GM12878 (cell line): ENCODE results near the gene NELL1. TPM values are rescaled to one million over a fixed set of nuclear protein-coding genes. Genes with fewer than 3 reads are reported as not detected.

Experiments
- ATAC-seq: fragments of 200-7000 bp; cut with Tn5 transposase; 3 replicates; pipeline ENCODE4 v1.9.1; 2020; ENCODE audit warnings: mild to moderate bottlenecking, moderate library complexity
- BruUV-seq: library from RNA; stranded (reverse); fragments of 400-500 nt; replicated peaks from 2 replicates; lab custom pipeline; 2021; lab: Mats Ljungman, UMichigan
- CTCF ChIA-PET: fragments of 300-600 bp; sonication (Branson Sonifier 250); formaldehyde crosslinking; extraction: SDS; loops from one replicate; lab custom pipeline; 2021; ENCODE audit warnings: inconsistent platforms; lab: Yijun Ruan, JAX
- POLR2A ChIA-PET: fragments of 350-600 bp; formaldehyde crosslinking; extraction: SDS; loops from one replicate; lab custom pipeline; 2021; ENCODE audit warnings: inconsistent platforms; lab: Charles Lee
- RAD21 ChIA-PET: fragments of 300-600 bp; sonication (Branson Sonifier 250); formaldehyde crosslinking; loops from one replicate; lab custom pipeline; 2023; ENCODE audit warnings: antibody characterized with exemption; ENCODE audit not compliant: unreplicated experiment; lab: Charles Lee
- SMC1A ChIA-PET: fragments of 300-600 bp; sonication (Branson Sonifier 250); formaldehyde crosslinking; loops from one replicate; lab custom pipeline; 2023; ENCODE audit not compliant: unreplicated experiment, uncharacterized antibody; lab: Charles Lee
- DNase-seq: peaks from one replicate; pipeline ENCODE4 v3.0.0-alpha.2; 2011; ENCODE audit warnings: low read depth, low spot score
- FAIRE-seq: peaks from 3 replicates; lab custom pipeline; 2011; peaks lifted over from hg19 to GRCh38; lab: Jason Lieb, UNC
- H2AFZ ChIP-seq: 2 replicates; pipeline ENCODE4 v1.6.0; 2011; ENCODE audit warnings: low read depth, low read length, control low read depth; ENCODE audit not compliant: control insufficient read depth
- H3K27ac ChIP-seq: 2 replicates; pipeline ENCODE4 v1.5.1; 2011; ENCODE audit warnings: control low read depth; ENCODE audit not compliant: control insufficient read depth, insufficient read depth
- H3K27me3 ChIP-seq, 2 experiments: replicated peaks in 1 of 2; 2 replicates each; pipeline versions ENCODE4 v1.6.0 to v1.6.1; 2011; ENCODE audit warnings: low read length in 1 of 2; ENCODE audit not compliant: control insufficient read depth in 2 of 2, insufficient read depth in 2 of 2
- H3K36me3 ChIP-seq, 2 experiments: 2 replicates each; pipeline ENCODE4 v1.5.1; 2011; ENCODE audit warnings: low read length in 1 of 2; ENCODE audit not compliant: control insufficient read depth in 2 of 2, insufficient read depth in 2 of 2
- H3K4me1 ChIP-seq: 2 replicates; pipeline ENCODE4 v1.6.1; 2011; ENCODE audit warnings: mild to moderate bottlenecking, low read length, moderate library complexity, mixed read lengths; ENCODE audit not compliant: control insufficient read depth, insufficient read depth
- H3K4me2 ChIP-seq: 2 replicates; pipeline ENCODE4 v1.6.0; 2011; ENCODE audit warnings: control low read depth; ENCODE audit not compliant: control insufficient read depth, insufficient read depth
- H3K4me3 ChIP-seq: fragments of 200-600 bp; sonication (generic); 2 replicates; pipeline ENCODE4 v1.5.1; 2016
- H3K79me2 ChIP-seq: 2 replicates; pipeline ENCODE4 v1.6.0; 2011; ENCODE audit warnings: low read length; ENCODE audit not compliant: control insufficient read depth, insufficient read depth
- H3K9ac ChIP-seq: 2 replicates; pipeline ENCODE4 v1.8.0; 2011; ENCODE audit warnings: low read length, control low read depth, mixed read lengths; ENCODE audit not compliant: control insufficient read depth, insufficient read depth
- H3K9me3 ChIP-seq: replicated peaks from 3 replicates; pipeline ENCODE4 v1.5.1; 2011; ENCODE audit warnings: mild to moderate bottlenecking, low read length; ENCODE audit not compliant: control insufficient read depth, insufficient read depth
- H4K20me1 ChIP-seq: 2 replicates; pipeline ENCODE4 v1.6.0; 2011; ENCODE audit not compliant: control insufficient read depth, insufficient read depth
- ATF3 ChIP-seq: IDR thresholded peaks from 2 replicates; pipeline ENCODE4 v1.6.1; 2011; ENCODE audit warnings: low read depth, mild to moderate bottlenecking, low read length, moderate library complexity, borderline replicate concordance; ENCODE audit errors: extremely low read depth
- MEF2B ChIP-seq: fragments of 450-650 bp; IDR thresholded peaks from 2 replicates; pipeline ENCODE4 v1.6.1; 2018; ENCODE audit warnings: mild to moderate bottlenecking, moderate library complexity; ENCODE audit not compliant: partially characterized antibody, poor library complexity, severe bottlenecking
- MTA2 ChIP-seq: fragments of 450-650 bp; IDR thresholded peaks from 2 replicates; pipeline ENCODE4 v1.6.1; 2016; ENCODE audit warnings: low read depth, mild to moderate bottlenecking, moderate library complexity
- MTA3 ChIP-seq: IDR thresholded peaks from 2 replicates; pipeline ENCODE4 v1.6.1; 2012; ENCODE audit warnings: low read length, inconsistent platforms, borderline replicate concordance
- SIX5 ChIP-seq: IDR thresholded peaks from 2 replicates; pipeline ENCODE4 v1.6.1; 2011; ENCODE audit warnings: mild to moderate bottlenecking, low read depth, low read length, moderate library complexity; ENCODE audit not compliant: severe bottlenecking
- SMC3 ChIP-seq: IDR thresholded peaks from 2 replicates; pipeline ENCODE4 v1.6.1; 2011; ENCODE audit warnings: low read length, improper control_type of control experiment, borderline replicate concordance
- WGBS: methylation state at CpG from one replicate; pipeline ENCODE4 v1.1.6; 2016; ENCODE audit warnings: low lambda C conversion rate; ENCODE audit not compliant: insufficient replicate concordance, insufficient coverage; ENCODE audit errors: missing lambda C conversion rate; 5-methylcytosine and 5-hydroxymethylcytosine counted together
- in situ Hi-C: fragments of 300-500 bp; cut with MboI; formaldehyde crosslinking; loops from 9 replicates; pipeline ENCODE4 v1.14.3; 2018; ENCODE audit warnings: mixed read lengths
- intact Hi-C: fragments of 100-400 bp; cut with micrococcal nuclease; formaldehyde crosslinking; loops from one replicate; pipeline ENCODE4 v1.14.2; 2022; ENCODE audit not compliant: unreplicated experiment
- polyA plus RNA-seq, 11 experiments: library from polyadenylated mRNA; depleted of rRNA in 4 of 11; unstranded in 6 of 11; stranded (reverse) in 5 of 11; fragments of >200 nt; fragmentation: Nextera tagmentation in 4 of 11; fragmentation: Illumina TruSeq in 1 of 11; extraction: Ambion mirVana in 4 of 11; extraction: Trizol in 1 of 11; gene quantifications; 1 replicate in 1 of 11; 2 replicates in 10 of 11; pipeline versions ENCODE4 v1.2.1 to v1.2.3, GENCODE V29; 2011 to 2016; ENCODE audit warnings: inconsistent platforms in 2 of 11, missing spikeins in 2 of 11, low read depth in 1 of 11
- total RNA-seq, 4 experiments: library from RNA; depleted of rRNA in 3 of 4; stranded (reverse); fragments of >200 nt in 3 of 4; fragmentation: Illumina TruSeq in 1 of 4; extraction: Trizol in 1 of 4; gene quantifications; 2 replicates each; pipeline versions ENCODE4 v1.2.1 to v1.2.3, GENCODE V29; 2013 to 2021
- TF ChIP-seq, protein P1 (sequence below): fragments of 450-650 bp; IDR thresholded peaks from 2 replicates; pipeline ENCODE4 v1.6.1; 2016; ENCODE audit warnings: mild to moderate bottlenecking
- TF ChIP-seq, protein P2 (sequence below): fragments of 450-650 bp; IDR thresholded peaks from 2 replicates; pipeline ENCODE4 v1.6.1; 2017; ENCODE audit warnings: mild to moderate bottlenecking, moderate library complexity

The NELL1 gene
- total and polyA plus RNA-seq, 10 of the 15 experiments (the other 5 are each of a cell fraction or from before 2014, with no cell fraction given): 0.02 to 0.12 TPM; not detected in 8

DNA sequence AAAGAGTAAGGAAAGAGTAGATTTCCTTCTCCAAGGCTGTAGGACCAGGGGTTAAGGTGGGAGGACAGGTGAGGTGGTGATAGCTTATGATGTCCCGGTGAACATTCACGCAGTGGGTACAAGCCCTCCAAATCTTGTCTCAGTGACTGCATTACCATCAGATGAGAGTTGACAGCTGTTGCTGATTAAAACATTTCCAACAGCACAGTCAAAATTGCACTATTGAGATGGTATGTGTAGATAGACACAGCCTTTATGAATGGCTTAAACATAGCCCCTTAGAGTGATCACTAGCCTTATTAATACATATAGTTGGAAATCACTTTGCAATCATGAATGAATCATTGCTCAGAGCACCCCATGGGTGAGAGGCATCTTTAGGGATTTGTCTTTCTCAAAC lies 7.3 kb downstream of the NELL1 start:
- Histone ChIP-seq H3K4me2 (no peak overlapping the region), H2AFZ (no peak overlapping the region), H3K27ac (no peak overlapping the region), H4K20me1 (no peaks in the 10 kb centered on the region), H3K27me3 (no peaks in the 10 kb centered on the region; a peak in 3 of 4 replicates), H3K9me3 (no peaks in the 10 kb centered on the region), H3K4me3 (no peak overlapping the region), H3K79me2 (no peaks in the 10 kb centered on the region), H3K36me3 (no peaks in the 10 kb centered on the region), H3K4me1 (no peaks in the 10 kb centered on the region), H3K9ac (no peak overlapping the region)
- no peak for DNase-seq
- ChIA-PET POLR2A (no interaction called here), CTCF (no interaction called here), SMC1A (interaction anchor here (0.6 kb wide), 1 partner anchor 33 kb away, joined by 3 read pairs; no protein-coding TSS in a partner anchor), RAD21 (interaction anchor here (0.6 kb wide), 1 partner anchor 1312 kb away, joined by 3 read pairs; no protein-coding TSS in a partner anchor)
- 91% methylated on average over 2 of the region's 2 CpGs for WGBS
- TF ChIP-seq MEF2B: no peak
- intact Hi-C loops (no loop called here), in situ Hi-C loops (no loop called here)
- ATAC-seq: no peak
- BruUV-seq: no TSS peak
- FAIRE-seq: no peak

DNA sequence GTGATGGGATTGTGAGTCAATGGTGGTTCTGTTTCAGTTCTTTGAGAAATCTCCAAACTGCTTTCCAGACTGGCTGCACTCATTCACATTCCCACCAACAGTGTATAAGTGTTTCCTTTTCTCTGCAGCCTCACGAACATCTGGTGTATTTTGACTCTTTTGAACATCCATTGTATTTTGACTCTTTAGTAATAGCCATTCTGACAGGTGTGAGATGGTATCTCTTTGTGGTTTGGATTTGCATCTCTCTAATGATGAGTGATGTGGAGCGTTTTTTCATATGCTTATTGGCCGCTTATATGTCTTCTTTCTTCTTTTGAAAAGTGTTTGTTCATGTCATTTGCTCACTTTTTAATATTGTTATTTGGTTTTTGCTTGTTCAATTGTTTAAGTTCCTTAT lies 19.4 kb downstream of the NELL1 start:
- SMC1A ChIA-PET: no interaction called here
- CTCF ChIA-PET: no interaction called here
- DNase-seq: no peak
- TF ChIP-seq, protein P1, sequence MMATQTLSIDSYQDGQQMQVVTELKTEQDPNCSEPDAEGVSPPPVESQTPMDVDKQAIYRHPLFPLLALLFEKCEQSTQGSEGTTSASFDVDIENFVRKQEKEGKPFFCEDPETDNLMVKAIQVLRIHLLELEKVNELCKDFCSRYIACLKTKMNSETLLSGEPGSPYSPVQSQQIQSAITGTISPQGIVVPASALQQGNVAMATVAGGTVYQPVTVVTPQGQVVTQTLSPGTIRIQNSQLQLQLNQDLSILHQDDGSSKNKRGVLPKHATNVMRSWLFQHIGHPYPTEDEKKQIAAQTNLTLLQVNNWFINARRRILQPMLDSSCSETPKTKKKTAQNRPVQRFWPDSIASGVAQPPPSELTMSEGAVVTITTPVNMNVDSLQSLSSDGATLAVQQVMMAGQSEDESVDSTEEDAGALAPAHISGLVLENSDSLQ: no peak
- TF ChIP-seq SIX5: no peak
- TF ChIP-seq SMC3: no peak
- TF ChIP-seq MTA3: no peak
- TF ChIP-seq, protein P2, sequence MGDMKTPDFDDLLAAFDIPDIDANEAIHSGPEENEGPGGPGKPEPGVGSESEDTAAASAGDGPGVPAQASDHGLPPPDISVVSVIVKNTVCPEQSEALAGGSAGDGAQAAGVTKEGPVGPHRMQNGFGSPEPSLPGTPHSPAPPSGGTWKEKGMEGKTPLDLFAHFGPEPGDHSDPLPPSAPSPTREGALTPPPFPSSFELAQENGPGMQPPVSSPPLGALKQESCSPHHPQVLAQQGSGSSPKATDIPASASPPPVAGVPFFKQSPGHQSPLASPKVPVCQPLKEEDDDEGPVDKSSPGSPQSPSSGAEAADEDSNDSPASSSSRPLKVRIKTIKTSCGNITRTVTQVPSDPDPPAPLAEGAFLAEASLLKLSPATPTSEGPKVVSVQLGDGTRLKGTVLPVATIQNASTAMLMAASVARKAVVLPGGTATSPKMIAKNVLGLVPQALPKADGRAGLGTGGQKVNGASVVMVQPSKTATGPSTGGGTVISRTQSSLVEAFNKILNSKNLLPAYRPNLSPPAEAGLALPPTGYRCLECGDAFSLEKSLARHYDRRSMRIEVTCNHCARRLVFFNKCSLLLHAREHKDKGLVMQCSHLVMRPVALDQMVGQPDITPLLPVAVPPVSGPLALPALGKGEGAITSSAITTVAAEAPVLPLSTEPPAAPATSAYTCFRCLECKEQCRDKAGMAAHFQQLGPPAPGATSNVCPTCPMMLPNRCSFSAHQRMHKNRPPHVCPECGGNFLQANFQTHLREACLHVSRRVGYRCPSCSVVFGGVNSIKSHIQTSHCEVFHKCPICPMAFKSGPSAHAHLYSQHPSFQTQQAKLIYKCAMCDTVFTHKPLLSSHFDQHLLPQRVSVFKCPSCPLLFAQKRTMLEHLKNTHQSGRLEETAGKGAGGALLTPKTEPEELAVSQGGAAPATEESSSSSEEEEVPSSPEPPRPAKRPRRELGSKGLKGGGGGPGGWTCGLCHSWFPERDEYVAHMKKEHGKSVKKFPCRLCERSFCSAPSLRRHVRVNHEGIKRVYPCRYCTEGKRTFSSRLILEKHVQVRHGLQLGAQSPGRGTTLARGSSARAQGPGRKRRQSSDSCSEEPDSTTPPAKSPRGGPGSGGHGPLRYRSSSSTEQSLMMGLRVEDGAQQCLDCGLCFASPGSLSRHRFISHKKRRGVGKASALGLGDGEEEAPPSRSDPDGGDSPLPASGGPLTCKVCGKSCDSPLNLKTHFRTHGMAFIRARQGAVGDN: no peak
- TF ChIP-seq MTA2: no peak
- TF ChIP-seq ATF3: no peak

More for the DNA sequence above, 19.4 kb downstream of the NELL1 start:
- ATAC-seq: no peak
- in situ Hi-C loops: no loop called here
- no peak overlapping the region for H3K4me2 ChIP-seq
- FAIRE-seq: no peak
- intact Hi-C loops: no loop called here
- RAD21 ChIA-PET: no interaction called here
- no peak overlapping the region for H3K9ac ChIP-seq
- no peaks in the 10 kb centered on the region for H3K9me3 ChIP-seq
- H3K36me3 ChIP-seq: no peaks in the 10 kb centered on the region
- POLR2A ChIA-PET: no interaction called here
- H3K27ac ChIP-seq: no peak overlapping the region
- H2AFZ ChIP-seq: no peak overlapping the region
- H3K79me2 ChIP-seq: no peaks in the 10 kb centered on the region
- no TSS peak for BruUV-seq
- WGBS: 0% methylated on average over 3 of the region's 3 CpGs
- no peaks in the 10 kb centered on the region for H4K20me1 ChIP-seq
- no peak overlapping the region for H3K4me3 ChIP-seq
- no peaks in the 10 kb centered on the region for H3K4me1 ChIP-seq
- H3K27me3 ChIP-seq: no peaks in the 10 kb centered on the region
